IPS DF 4.7 (cell line): ENCODE data around the gene WBP2NL.
"Not testable (repeated sequence)": the region's sequence is repeated elsewhere in the genome, so short reads cannot be mapped to it uniquely, and the experiment has no call there.

Source experiments
- DNase-seq: peaks from one replicate; pipeline ENCODE4 v3.0.0-alpha.2; 2013; ENCODE audit warnings: low spot score; ENCODE audit errors: extremely low read depth

WBP2NL gene, protein sequence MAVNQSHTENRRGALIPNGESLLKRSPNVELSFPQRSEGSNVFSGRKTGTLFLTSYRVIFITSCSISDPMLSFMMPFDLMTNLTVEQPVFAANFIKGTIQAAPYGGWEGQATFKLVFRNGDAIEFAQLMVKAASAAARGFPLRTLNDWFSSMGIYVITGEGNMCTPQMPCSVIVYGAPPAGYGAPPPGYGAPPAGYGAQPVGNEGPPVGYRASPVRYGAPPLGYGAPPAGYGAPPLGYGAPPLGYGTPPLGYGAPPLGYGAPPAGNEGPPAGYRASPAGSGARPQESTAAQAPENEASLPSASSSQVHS

DNA sequence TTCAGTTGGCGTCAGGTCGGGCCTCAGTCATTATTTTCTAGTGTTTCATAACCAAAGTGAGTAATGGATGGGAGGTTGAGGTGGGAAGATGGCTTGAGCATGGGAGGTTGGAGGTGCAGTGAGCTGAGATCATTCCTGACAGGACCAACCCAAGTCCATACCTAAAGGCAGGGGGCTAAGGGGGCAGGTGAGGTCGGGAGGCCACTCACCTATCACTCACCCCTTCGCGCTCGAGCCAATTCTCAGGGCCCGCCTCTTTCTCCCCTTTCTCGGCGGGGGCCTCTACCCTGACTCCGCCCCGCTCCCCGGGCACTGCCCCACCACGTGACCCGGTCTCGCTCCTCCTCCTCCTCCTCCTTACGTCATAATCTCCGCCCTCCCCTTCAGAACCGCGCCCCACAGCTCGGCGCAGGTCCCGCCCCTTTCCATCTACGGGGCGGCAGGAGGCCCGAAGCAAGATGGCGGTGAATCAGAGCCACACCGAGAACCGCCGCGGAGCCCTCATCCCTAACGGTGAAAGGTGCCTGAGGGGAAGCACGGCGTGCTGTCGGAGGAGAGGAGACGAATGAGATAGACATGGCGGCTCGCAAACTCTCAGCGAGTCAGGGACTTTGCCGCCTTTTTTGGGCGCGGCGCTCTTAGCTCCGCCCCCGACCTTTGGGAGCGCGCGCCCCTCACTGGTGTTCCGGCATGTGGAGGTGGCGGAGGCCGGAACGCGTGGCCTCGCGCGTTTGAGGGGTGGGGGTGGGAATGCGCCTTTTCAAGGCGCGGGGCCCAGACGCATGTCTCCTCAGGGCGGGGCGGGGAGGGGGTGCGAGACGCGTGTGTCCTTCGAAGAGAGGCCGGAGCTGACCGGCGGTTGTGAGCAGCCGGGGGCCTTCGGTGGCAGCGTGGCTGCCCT is at the start of gene WBP2NL:
WBP2NL (plus strand) TSS at position 428 of the 901 bp plus-strand sequence; CDS start at position 459, 31 bp downstream.
- DNase-seq = no peak

GRCh38 chr22:41948928-41949296 is 49.7 kb upstream of the WBP2NL start:
- DNase-seq = not testable (repeated sequence)

- no peak for DNase-seq
Observed at GRCh38 chr22:41949297-41949965, 49.2 kb upstream of the WBP2NL start.

DNA sequence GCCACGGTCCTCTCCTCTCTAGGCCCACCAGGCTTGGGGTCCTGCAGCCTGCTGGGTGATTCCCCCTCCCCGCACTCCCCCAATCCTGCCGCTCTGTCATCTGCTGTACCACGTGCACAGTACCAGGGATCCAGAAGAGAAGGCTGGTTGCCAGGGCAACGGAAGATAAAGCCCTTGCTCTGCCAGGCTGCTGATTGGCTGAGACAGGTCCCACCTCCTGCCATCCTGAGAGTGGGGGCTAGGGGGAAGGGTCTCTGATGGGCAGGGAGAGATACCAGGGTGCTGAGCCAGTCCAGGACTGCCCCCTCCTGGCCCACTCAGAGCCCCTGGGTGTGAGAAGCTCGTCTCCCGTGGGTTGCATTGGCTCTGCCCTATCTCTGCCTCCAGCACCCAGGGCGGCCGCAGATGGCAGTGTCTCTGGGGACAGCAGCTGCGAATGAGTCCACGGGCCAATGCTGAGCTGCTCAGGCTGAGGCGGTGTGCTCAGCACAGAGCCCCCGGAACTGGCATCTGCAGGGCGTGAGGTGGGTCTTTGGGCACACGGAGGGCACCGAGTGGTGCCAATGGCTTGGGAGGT is 46.6 kb upstream of the WBP2NL start, which contains the start of gene SMIM45:
SMIM45 (plus strand) TSS at position 253 of the 577 bp plus-strand sequence.
- DNase-seq = no peak

- DNase-seq = no peak
Observed at GRCh38 chr22:41952713-41953112, 45.9 kb upstream of the WBP2NL start.

DNA sequence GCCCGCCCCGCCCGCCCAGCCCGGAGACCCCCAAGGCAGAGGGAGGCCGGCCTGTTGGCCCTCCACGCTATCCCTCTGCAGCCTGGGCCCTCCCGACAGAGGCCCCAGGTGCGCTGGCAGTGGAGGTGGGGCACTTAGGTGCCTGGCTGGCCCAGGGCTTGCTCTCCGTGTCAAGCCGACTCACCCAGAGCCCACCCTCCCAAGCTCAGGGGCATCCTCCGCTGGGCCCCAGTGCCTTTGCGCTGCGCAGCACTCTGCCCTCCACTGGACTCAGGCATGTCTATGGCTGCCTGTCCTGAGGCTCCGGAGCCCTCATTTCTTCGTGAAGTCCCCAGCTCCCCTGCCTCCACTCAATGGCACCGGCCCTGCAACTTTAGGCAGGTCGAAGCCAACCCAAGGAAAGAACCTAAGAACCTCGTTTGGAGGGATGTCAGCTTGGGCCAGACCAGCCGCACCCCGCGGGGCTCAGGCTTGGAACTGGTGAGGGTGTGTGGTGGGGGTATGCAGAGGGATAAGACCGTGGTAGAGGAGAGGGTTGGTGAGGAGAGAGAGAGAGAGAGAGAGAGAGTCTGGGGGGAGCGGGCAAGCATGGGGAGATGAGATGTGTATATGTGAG is 40.5 kb upstream of the WBP2NL start:
- DNase-seq = no peak

- DNase-seq = no peak
Observed at GRCh38 chr22:41963453-41964111, 35.0 kb upstream of the WBP2NL start.

- no peak for DNase-seq
Observed at GRCh38 chr22:41964112-41964491, 34.5 kb upstream of the WBP2NL start.

DNA sequence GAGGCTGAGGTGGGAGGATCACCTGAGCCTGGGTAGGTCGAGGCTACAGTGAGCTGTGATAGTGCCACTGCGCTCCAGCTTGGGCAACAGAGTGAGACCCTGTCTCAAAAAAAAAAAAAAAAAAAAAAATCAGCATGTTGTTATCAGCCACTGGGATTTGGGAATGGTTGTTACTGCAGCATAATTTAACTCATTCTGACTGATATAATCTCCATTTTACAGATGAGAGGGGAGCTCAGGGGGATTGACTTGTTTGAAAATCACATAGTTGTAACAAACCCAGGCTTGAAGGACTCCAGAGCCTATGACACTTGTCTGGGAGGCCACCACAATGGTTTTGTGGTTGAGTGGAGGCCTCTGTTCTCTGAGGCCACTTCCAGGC is 32.4 kb upstream of the WBP2NL start:
- no peak for DNase-seq

GRCh38 chr22:41966607-41967240 is 31.9 kb upstream of the WBP2NL start:
- no peak for DNase-seq

- DNase-seq = no peak
Observed at GRCh38 chr22:41968601-41969000, 30.0 kb upstream of the WBP2NL start.

GRCh38 chr22:41969110-41969646 is 29.4 kb upstream of the WBP2NL start, which contains the start of gene SEPTIN3:
TSS of gene SEPTIN3 (plus strand) at chr22:41969443. CDS start at chr22:41971493, 2,050 bp downstream.
- no peak for DNase-seq

DNA sequence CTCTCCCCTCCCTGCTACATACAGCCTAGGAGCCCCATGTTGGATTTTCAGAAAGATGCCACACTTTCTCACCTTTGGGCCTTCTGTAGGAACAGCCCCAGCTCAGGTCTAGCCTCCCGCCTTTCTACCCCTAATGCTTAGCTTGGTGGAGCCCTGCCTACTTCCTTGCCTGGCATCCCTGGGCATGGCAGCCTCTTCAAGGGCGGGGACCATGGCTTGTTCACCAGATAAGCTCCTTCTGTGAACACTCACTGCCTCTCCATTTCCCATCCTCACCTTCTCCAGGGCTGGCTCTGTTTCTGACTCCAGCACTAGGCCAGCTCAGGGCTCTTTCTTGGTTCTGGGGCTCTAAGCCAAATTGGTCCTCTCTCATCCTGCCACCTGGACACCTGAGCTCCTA is 28.0 kb upstream of the WBP2NL start:
- DNase-seq = no peak

DNA sequence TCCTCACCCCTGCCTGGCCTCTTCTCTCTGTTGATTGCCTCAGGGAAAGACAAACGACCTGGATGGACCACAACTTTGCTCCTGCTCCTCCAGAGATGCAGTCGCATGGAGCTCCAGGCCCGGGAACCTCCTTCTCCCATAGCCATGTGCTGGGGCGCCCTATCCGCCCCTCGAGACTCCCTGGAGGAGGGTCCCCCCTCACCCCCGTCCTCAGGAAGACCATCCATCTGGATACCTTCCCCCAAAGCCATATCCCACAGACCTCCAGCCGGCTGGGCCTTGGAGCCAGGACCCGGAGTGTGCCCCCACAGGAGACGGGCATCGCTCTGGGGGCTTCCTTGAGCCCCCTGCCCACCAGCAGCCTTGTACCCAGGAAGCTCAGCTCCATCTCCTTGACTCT is 27.2 kb upstream of the WBP2NL start:
- DNase-seq = no peak

DNA sequence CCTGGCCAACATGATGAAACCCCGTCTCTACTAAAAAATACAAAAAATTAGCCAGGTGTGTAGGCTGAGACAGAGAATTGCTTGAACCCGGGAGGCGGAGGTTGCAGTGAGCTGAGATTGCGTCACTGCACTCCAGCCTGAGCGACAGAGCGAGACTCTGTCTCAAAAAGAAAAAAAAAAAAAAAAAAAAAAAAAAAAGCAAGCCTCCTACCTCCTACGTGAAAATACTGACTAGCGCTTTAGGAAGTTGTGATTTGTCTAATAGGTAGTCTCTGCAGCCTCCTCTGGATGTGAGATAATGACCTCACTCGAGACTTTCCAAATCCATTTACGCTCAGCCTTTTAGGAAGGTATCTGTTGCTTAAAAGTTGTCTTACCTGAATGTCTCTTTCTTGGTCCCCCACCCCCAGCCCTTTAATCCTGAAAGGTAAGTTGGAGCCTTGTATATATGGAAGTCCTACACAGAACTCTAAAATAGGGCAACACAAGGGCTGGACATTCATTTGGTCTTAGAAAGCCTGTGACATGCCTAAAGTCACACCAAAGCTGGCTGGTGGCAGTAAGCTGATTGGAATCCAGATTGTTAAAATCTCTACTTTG is 23.8 kb upstream of the WBP2NL start:
- DNase-seq = no peak

DNA sequence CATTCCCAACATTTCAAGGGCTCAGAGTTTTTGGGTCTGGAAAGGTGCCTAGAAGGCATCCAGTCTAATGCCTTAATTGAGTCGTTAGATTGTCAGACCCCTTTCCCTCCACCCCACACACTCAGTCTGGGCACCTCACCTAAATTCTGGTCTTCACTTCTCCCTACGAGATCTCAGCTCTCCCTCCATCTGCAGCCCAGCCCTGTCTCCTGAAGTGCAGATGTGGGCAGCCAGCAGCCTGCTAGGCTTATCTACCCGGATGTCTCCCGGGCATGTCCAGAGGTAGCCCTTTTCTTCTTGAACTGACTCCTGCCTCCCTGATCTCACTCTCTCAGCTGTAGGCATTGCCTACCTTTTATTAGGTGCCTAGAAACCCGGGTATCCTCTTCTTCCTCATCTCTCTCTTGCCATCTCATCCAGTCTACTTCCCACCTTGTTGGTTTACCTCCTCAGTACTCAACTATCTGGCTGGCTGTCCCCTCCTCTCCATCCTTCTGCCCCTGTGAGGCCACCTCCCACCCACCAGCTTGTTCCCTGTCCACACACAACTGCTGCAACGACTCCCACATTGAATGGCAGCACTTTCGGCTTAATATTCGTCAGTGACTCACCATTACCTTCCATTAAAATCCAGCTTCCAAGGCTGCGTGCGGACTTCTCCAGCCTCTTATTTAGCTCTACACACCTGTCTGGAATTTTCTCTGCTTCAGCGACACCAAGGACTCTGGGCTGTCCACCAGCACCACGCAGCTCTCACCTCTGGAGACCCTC is 23.1 kb upstream of the WBP2NL start:
- no peak for DNase-seq

DNA sequence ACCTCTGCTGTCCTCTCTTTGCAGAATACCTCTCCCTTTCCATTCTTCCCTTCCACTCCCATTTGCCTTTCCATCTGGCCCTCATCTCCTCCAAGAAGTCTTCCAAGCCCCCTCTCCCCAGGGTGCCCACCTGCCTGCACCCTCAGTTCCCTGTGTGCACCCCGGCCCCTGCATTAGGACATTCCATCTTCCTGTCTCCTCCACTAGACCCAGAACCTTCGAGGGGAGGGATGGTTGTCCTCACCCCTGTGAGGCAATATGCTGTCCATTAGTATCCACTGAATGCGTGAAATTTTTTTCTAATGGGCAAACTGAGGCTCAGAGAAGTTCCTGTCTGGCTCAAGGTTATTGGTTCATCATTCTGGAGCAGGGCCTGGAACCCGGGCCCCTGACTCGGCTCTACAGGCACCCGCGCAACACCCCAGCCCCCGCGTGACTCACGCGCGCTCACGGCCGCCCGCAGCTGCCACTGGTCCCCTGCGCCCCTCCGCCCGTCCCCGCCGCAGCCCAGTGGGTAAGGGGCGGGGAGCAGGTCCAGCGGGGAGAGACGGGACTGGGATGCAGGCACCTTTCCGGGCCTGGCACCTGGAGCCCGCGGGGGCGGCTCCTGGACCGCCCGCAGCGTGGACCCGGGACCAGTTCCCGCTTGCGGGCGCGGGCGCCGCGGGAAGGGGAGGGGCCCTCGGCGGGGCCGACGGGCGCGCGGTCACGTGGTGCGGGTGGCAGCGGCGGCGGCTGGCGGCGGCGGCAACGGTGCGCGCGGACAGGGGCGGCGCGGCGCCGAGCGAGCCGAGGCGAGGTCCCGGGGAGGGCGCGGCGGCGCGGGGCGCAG is 22.3 kb upstream of the WBP2NL start:
- no peak for DNase-seq
